ENCODE results near the gene LTK.

LTK gene

GRCh38 chr15:41495736-41496599 is 17.7 kb downstream of the LTK start:
- no peak overlapping the region for H3K4me3 ChIP-seq (replicated peaks; ENCODE audit: insufficient read depth, low read length)
- no peak overlapping the region for H3K27ac ChIP-seq (replicated peaks)
- DNase-seq (ENCODE audit: low read depth in 1 of 2, low spot score in 1 of 2) = no peak
- H3K27me3 ChIP-seq (ENCODE audit: insufficient read depth, poor library complexity, severe bottlenecking) = peaks cover 65% of the 10 kb centered on the region
- TF ChIP-seq, protein P1, sequence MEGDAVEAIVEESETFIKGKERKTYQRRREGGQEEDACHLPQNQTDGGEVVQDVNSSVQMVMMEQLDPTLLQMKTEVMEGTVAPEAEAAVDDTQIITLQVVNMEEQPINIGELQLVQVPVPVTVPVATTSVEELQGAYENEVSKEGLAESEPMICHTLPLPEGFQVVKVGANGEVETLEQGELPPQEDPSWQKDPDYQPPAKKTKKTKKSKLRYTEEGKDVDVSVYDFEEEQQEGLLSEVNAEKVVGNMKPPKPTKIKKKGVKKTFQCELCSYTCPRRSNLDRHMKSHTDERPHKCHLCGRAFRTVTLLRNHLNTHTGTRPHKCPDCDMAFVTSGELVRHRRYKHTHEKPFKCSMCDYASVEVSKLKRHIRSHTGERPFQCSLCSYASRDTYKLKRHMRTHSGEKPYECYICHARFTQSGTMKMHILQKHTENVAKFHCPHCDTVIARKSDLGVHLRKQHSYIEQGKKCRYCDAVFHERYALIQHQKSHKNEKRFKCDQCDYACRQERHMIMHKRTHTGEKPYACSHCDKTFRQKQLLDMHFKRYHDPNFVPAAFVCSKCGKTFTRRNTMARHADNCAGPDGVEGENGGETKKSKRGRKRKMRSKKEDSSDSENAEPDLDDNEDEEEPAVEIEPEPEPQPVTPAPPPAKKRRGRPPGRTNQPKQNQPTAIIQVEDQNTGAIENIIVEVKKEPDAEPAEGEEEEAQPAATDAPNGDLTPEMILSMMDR (IDR thresholded peaks at IDR 0.05; ENCODE audit: insufficient read depth, low read length) = no peak
- TF ChIP-seq GABPA (IDR thresholded peaks at IDR 0.05; ENCODE audit: low read depth) (no peak), REST (IDR thresholded peaks at IDR 0.05; ENCODE audit: insufficient replicate concordance, low read depth) (no peak)

DNA sequence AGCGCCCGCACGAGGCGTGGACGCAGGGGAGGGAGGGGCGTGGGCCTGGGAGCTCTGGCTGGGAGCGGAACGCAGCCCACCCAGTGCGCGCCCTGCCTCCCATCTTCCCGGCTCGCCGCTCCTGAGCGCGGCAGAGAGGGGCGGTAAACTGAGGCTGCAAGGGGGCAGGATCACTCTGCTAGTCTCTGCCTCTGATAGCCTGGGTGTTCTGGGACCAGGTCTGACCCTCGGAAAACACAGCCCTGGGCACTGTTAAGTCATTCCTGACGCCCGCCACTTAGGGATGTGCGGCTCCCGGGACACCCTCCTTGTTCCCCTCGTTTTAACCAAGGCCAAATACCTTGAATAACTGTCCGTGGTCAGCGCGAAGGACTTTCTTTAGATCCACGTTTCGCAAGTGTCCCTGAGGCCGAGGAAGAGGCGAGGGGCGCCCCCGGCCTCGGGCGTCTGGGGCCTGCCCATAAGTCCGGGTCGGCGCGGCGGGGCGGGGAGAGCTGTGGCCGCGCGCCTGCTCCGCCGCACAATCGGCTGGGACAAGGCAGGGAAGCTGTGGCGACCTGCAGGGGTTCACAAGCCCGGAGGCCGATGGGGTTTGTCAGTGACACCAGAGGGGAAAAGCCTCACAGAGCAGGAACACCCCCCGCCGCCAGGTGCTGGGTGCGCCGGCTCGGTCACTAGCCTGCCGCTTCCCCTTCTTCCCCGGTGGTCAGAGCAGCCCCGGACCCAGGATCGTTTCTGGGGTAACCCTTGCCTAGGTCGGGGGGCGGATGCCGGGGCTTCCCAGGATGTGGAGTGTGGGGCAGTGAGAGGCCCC is 18.5 kb downstream of the LTK start:
- peak in 1 of 2 experiments; percentile 25 for DNase-seq (ENCODE audit: low read depth in 1 of 2, low spot score in 1 of 2)
- TF ChIP-seq POLR2AphosphoS5 (IDR thresholded peaks at IDR 0.05; ENCODE audit: low read depth) (no peak), SPI1 (IDR thresholded peaks at IDR 0.05; ENCODE audit: borderline replicate concordance, low read depth) (no peak), GABPA (IDR thresholded peaks at IDR 0.05; ENCODE audit: low read depth) (no peak), REST (IDR thresholded peaks at IDR 0.05; ENCODE audit: insufficient replicate concordance, low read depth) (no peak)
- TF ChIP-seq, protein P1 (IDR thresholded peaks at IDR 0.05; ENCODE audit: insufficient read depth, low read length) = no peak
- no peak overlapping the region for H3K27ac ChIP-seq (replicated peaks)

DNA sequence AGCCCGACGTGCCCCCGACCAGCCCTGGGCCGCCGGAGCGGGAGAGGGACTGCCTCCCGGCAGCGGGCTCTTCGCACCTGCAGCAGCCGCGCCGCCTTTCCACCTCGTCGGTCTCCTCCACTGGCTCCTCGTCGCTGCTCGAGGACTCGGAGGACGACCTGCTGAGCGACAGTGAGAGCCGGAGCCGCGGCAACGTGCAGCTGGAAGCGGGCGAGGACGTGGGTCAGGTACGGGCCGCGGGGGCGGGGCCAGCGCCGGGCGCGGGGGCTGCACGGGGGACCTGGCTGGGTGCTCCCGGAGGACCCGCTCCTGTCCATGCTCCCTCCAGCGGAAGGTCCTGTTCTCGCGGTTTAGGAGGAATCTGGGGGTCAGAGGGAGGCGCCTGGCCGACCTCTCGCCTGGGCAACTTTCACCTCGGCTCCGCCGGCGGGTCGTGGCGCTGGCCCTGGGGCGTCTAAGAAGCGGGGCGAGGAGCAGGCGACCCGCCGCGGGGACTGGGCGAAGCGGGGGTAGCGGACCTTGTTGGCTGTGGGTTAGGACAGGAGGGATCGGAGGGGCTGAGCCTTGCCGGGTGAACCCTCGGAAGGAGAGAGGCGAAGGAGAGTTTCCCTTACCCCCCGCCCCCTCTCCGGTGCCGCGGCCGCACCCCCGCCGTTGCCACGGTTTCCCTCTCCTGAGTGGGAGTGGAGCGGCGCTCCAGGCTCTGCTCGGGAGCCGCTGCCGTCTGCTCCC is 19.3 kb downstream of the LTK start:
- Histone ChIP-seq H3K27ac (replicated peaks) (no peak overlapping the region), H3K4me3 (replicated peaks; ENCODE audit: insufficient read depth, low read length) (peak overlapping the region; percentile 25), H3K27me3 (ENCODE audit: insufficient read depth, poor library complexity, severe bottlenecking) (peaks cover 56% of the 10 kb centered on the region)
- TF ChIP-seq, protein P1 (IDR thresholded peaks at IDR 0.05; ENCODE audit: insufficient read depth, low read length) = no peak
- TF ChIP-seq GABPA (IDR thresholded peaks at IDR 0.05; ENCODE audit: low read depth) (no peak), REST (IDR thresholded peaks at IDR 0.05; ENCODE audit: insufficient replicate concordance, low read depth) (no peak), SPI1 (IDR thresholded peaks at IDR 0.05; ENCODE audit: borderline replicate concordance, low read depth) (no peak), POLR2AphosphoS5 (IDR thresholded peaks at IDR 0.05; ENCODE audit: low read depth) (no peak)
- DNase-seq (ENCODE audit: low read depth in 1 of 2, low spot score in 1 of 2) = no peak

More for the DNA sequence above, 18.5 kb downstream of the LTK start:
- H3K27me3 ChIP-seq (ENCODE audit: insufficient read depth, poor library complexity, severe bottlenecking) = peaks cover 59% of the 10 kb centered on the region
- no peak overlapping the region for H3K4me3 ChIP-seq (replicated peaks; ENCODE audit: insufficient read depth, low read length)
